Pancreas (tissue), 10 donors: ENCODE results near the gene NUDT14. TPM values are rescaled to one million over a fixed set of nuclear protein-coding genes. Genes with fewer than 3 reads are reported as not detected.
A peak's percentile ranks its signal among the peaks of the same experiment; 100 is the strongest.

Experiments used
- ATAC-seq, 4 donors: fragments of 200-7000 bp; cut with Tn5 transposase; one replicate each; pipeline versions ENCODE4 v1.8.0 to v1.9.1; 2020; ENCODE audit warnings: mild to moderate bottlenecking in 4 of 4, moderate library complexity in 4 of 4
- DNase-seq, 6 donors: peaks; one replicate each; pipeline ENCODE4 v3.0.0-alpha.2; 2020
- FAIRE-seq: peaks from 2 replicates; lab custom pipeline; 2012; peaks lifted over from hg19 to GRCh38; lab: Jason Lieb, UNC
- H3K27ac ChIP-seq, 4 donors: fragments of 200-600 bp; sonication (generic); 1 replicate in 3 of 4; 2 replicates in 1 of 4; pipeline versions ENCODE4 v1.5.0 to v1.8.0; 2020
- H3K27me3 ChIP-seq, 4 donors: fragments of 200-600 bp; one replicate each; pipeline ENCODE4 v1.8.0; 2021
- H3K36me3 ChIP-seq, 3 donors: fragments of 200-600 bp; sonication (generic) in 1 of 3; one replicate each; pipeline versions ENCODE4 v1.5.0 to v1.8.0; 2020 to 2021
- H3K4me1 ChIP-seq, 3 donors: fragments of 200-600 bp; one replicate each; pipeline ENCODE4 v1.8.0; 2021
- H3K4me3 ChIP-seq, 4 donors: fragments of 200-600 bp; sonication (generic) in 2 of 4; one replicate each; pipeline versions ENCODE4 v1.5.0 to v1.8.0; 2020 to 2021
- H3K9me3 ChIP-seq, 4 donors: fragments of 200-600 bp; one replicate each; pipeline ENCODE4 v1.8.0; 2021
- WGBS, 2 donors: extraction: QIAGEN DNeasy Blood & Tissue Kit; methylation state at CpG; one replicate each; pipeline ENCODE4 v1.1.7; 2013; 5-methylcytosine and 5-hydroxymethylcytosine counted together
- intact Hi-C, 3 donors: fragments of 100-400 bp; cut with DNase I; formaldehyde crosslinking; loops; one replicate each; pipeline versions ENCODE4 v1.11.1 to v1.14.2; 2022
- polyA plus RNA-seq, 2 donors: library from polyadenylated mRNA; stranded (reverse); fragments of 200-250 nt; gene quantifications; one replicate each; pipeline ENCODE4 v1.2.3, GENCODE V29; 2013
- total RNA-seq, 6 donors: library from RNA; stranded (reverse); fragmentation: NEBNext Ultra II Directional in 4 of 6; extraction: Animal tissue kit (Norgen Biotek cat#: 25700) in 4 of 6; gene quantifications; one replicate each; pipeline versions ENCODE4 v1.2.1 to v1.2.4, GENCODE V29; 2021 to 2023
- TF ChIP-seq, protein P1 (sequence below), 4 donors: fragments of 200-600 bp; sonication (generic) in 3 of 4; IDR thresholded peaks; one replicate each; pipeline versions ENCODE4 v1.5.0 to v1.8.0; 2021; ENCODE audit warnings: antibody characterized with exemption in 4 of 4
- donor health status: healthy with polysubstance abuse.
- donor health status: DM: no; HTN: no; CAD: no; lungs with moderate emphysema.
- donor health status: DM: no; HTN: no; CAD: no.
- donor health status: control.
- donor health status: control.
- donor health status: Bipolar disorder and iron deficiency.
- donor health status: DM: yes; HTN: yes; CAD: no.
- donor health status: DM: no; HTN: no; CAD: no.
- donor health status: DM: no; HTN: no; CAD: no.
- donor health status: DM: yes; HTN: yes; CAD: no.

Gene NUDT14
- total and polyA plus RNA-seq, 8 donors: 24.7 to 64.9 (median 32.6) TPM

DNA sequence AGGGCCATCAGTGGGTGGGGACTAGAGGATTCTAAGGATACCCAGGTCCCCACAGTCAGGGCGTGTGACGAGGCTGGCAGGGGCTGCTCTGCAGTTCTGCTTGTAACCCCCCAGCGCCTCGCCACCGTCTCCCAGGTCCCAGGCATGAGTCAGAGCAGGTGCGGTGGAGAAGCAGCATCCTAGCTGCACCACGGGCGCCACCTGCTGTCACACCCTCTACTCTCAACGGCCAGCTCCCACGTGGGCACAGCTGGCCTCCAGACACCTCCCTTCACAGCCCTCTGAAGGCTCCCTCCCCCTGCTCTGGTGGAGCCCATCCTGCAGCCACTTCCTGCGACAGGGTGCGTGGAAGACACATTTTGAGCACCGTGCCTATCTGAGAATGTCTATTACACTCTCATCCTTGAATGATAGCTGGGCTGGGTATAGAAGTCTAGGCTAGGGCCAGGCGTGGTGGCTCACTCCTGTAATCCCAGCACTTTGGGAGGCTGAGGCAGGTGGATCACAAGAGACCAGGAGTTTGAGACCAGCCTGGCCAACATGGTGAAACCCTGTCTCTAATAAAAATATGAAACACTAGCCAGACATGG, 6.9 kb upstream of the NUDT14 start:
- Histone ChIP-seq H3K27ac (no peak overlapping the region), H3K9me3 (no peaks in the 10 kb centered on the region), H3K27me3 (peaks cover 0 to 3% (median 0%) of the 10 kb centered on the region in 4 donors), H3K4me3 (no peak overlapping the region), H3K4me1 (no peaks in the 10 kb centered on the region), H3K36me3 (no peaks in the 10 kb centered on the region)
- 52 to 53% methylated on average over 14 of the region's 14 CpGs for WGBS, 2 donors
- TF ChIP-seq, protein P1, sequence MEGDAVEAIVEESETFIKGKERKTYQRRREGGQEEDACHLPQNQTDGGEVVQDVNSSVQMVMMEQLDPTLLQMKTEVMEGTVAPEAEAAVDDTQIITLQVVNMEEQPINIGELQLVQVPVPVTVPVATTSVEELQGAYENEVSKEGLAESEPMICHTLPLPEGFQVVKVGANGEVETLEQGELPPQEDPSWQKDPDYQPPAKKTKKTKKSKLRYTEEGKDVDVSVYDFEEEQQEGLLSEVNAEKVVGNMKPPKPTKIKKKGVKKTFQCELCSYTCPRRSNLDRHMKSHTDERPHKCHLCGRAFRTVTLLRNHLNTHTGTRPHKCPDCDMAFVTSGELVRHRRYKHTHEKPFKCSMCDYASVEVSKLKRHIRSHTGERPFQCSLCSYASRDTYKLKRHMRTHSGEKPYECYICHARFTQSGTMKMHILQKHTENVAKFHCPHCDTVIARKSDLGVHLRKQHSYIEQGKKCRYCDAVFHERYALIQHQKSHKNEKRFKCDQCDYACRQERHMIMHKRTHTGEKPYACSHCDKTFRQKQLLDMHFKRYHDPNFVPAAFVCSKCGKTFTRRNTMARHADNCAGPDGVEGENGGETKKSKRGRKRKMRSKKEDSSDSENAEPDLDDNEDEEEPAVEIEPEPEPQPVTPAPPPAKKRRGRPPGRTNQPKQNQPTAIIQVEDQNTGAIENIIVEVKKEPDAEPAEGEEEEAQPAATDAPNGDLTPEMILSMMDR (IDR thresholded peaks at IDR 0.05): peak in 2 of 4 donors; percentile 10 to 15
- intact Hi-C loops: loop anchor here in 1 of 3 donors (5.0 kb wide), 1 partner anchor 96 kb away; no protein-coding TSS in a partner anchor
- no peak for FAIRE-seq
- peak; percentile 78 to 94 (median 80) for ATAC-seq
- peak in 4 of 6 donors; percentile 70 to 81 (median 76) for DNase-seq

DNA sequence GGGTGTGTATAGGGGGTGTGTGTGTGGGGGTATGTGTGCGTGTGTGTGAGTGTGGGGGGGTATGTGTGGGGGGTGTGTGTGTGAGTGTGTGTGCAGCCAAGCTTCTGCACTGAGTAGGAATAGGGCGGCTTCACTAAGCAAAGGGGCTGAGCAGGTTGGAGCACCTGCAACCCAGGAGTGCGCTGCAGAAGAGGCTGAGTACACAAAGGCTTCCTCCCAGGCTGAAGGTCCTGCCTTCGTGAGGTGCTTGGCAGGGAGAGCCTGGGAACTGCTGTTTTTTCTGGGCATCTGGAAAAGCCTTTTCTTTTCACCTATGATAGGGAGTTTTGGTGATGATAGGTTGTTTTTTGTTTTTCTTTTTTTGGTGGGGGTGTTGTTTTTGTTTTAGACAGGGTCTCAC, 6.0 kb upstream of the NUDT14 start:
- intact Hi-C loops: loop anchor here in 1 of 3 donors (5.0 kb wide), 1 partner anchor 95 kb away; no protein-coding TSS in a partner anchor
- peak; percentile 48 to 76 (median 64) for ATAC-seq
- H3K4me3 ChIP-seq: no peak overlapping the region

DNA sequence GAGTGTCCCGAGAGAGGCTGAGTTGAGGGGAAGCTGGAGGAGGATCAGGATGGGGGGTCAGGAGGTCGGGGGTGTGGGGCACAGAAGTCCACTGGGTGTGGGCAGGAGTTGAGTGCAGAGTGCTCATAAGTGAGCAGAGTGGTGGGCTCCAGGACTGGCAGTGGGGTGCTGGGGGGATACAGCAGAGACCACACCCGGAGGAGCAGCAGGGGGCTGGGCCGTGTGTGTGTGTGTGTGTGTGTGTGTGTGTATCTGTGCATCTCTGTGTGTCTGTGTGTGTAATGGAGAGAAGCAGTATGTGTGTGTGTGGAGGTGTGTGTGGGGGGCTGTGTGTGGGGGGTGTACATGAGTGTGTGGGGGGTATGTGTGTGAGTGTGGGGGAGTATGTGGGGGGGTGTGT, 4.9 kb upstream of the NUDT14 start:
- TF ChIP-seq, protein P1 (IDR thresholded peaks at IDR 0.05): no peak
- no peak overlapping the region for H3K4me3 ChIP-seq
- no peak overlapping the region for H3K27ac ChIP-seq
- H3K9me3 ChIP-seq: no peaks in the 10 kb centered on the region
- ATAC-seq: no peak
- H3K4me1 ChIP-seq: peaks cover 0 to 3% (median 0%) of the 10 kb centered on the region in 3 donors
- WGBS, 2 donors: 52 to 63% methylated on average over 4 of the region's 4 CpGs
- FAIRE-seq: no peak
- no peaks in the 10 kb centered on the region for H3K27me3 ChIP-seq
- intact Hi-C loops: loop anchor here in 1 of 3 donors (5.0 kb wide), 1 partner anchor 94 kb away; no protein-coding TSS in a partner anchor
- no peak for DNase-seq
- no peaks in the 10 kb centered on the region for H3K36me3 ChIP-seq

More for the DNA sequence above, 6.0 kb upstream of the NUDT14 start:
- WGBS, 2 donors: 24 to 40% methylated on average over 3 to 4 of the region's 4 CpGs
- Histone ChIP-seq H3K27me3 (peaks cover 0 to 3% (median 0%) of the 10 kb centered on the region in 4 donors), H3K36me3 (no peaks in the 10 kb centered on the region), H3K9me3 (no peaks in the 10 kb centered on the region), H3K4me1 (no peaks in the 10 kb centered on the region), H3K27ac (no peak overlapping the region)
- TF ChIP-seq, protein P1 (IDR thresholded peaks at IDR 0.05): no peak
- FAIRE-seq: no peak
- no peak for DNase-seq

DNA sequence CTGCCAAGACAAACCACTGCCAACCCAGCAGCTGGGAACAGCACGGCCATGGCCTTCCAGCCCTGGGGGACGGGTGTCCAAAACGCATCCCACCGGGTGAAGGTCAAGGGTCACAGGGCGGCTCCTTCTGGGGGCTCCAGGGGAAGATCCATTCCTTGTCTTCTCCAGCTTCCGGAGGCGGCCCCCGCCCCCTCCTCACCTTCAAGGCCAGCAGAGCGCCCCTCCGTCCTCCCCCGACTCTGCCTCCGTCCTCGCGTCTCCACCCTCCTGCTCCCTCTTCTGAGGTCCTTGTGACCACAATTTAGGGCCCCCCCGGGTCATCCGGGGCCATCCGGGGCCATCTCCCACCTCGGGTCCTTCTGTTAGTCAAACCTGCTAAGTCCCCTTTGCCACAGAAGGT, 3.9 kb upstream of the NUDT14 start:
- Histone ChIP-seq H3K27ac (no peak overlapping the region), H3K27me3 (no peaks in the 10 kb centered on the region), H3K4me1 (peaks cover 4 to 9% (median 6%) of the 10 kb centered on the region in 3 donors), H3K4me3 (no peak overlapping the region), H3K36me3 (no peaks in the 10 kb centered on the region), H3K9me3 (no peaks in the 10 kb centered on the region)
- FAIRE-seq: no peak
- WGBS, 2 donors: 71 to 76% methylated on average over 15 to 18 of the region's 18 CpGs
- ATAC-seq: no peak
- intact Hi-C loops: loop anchor here in 1 of 3 donors (5.0 kb wide), 1 partner anchor 93 kb away; no protein-coding TSS in a partner anchor
- TF ChIP-seq, protein P1 (IDR thresholded peaks at IDR 0.05): no peak
- no peak for DNase-seq

DNA sequence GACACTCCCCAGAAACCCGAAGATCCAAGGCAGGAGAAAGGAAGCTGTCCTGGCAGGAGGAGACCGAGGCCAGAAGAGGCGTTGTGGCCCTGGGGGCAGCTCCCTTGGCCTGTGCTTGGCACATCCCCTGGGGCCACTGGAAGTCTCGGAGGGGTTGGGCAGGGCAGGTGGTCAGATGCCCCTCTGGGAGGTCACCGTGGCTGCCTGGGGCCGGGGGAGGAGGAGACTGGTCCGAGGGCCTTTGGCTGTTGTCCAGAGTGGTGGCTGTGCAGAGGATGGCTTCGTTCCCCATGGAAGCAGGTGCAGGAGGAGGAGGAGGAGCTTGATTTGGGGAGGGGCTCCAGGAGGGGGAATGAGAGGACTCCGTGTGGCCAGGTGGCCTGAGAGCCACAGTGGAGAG, 3.3 kb upstream of the NUDT14 start:
- no peak for ATAC-seq

More for the DNA sequence above, 3.3 kb upstream of the NUDT14 start:
- H3K9me3 ChIP-seq: no peaks in the 10 kb centered on the region
- H3K4me3 ChIP-seq: no peak overlapping the region
- no peak for DNase-seq
- H3K27me3 ChIP-seq: no peaks in the 10 kb centered on the region
- no peak for FAIRE-seq
- WGBS, 2 donors: 73 to 78% methylated on average over 9 of the region's 9 CpGs
- H3K4me1 ChIP-seq: peaks cover 4 to 10% (median 6%) of the 10 kb centered on the region in 3 donors
- no peak overlapping the region for H3K27ac ChIP-seq
- TF ChIP-seq, protein P1 (IDR thresholded peaks at IDR 0.05): no peak
- intact Hi-C loops: no loop called here
- H3K36me3 ChIP-seq: no peaks in the 10 kb centered on the region
